K562 (cell line): ENCODE measurements around the gene ZDHHC11B. TPM values are rescaled to one million over a fixed set of nuclear protein-coding genes. Genes with fewer than 3 reads are reported as not detected.

Experiments
- ATAC-seq: fragments of 200-7000 bp; cut with Tn5 transposase; 3 replicates; pipeline ENCODE4 v1.9.1; 2020; ENCODE audit warnings: moderate library complexity
- BruUV-seq: library from RNA; stranded (reverse); fragments of 400-500 nt; replicated peaks from 2 replicates; lab custom pipeline; 2021; lab: Mats Ljungman, UMichigan
- CTCF ChIA-PET: fragments of 300-600 bp; formaldehyde crosslinking; extraction: SDS; loops from one replicate; lab custom pipeline; 2021; ENCODE audit warnings: low intra/inter-chr PET ratio; lab: Yijun Ruan, JAX
- POLR2A ChIA-PET: fragments of 300-600, 350-650 bp; sonication (Branson Sonifier 250); formaldehyde crosslinking; extraction: SDS; loops from one replicate; lab custom pipeline; 2021; ENCODE audit warnings: antibody characterized with exemption, inconsistent platforms; lab: Yijun Ruan, JAX
- DNase-seq, 4 experiments: peaks; one replicate each; pipeline versions ENCODE4 v3.0.0 to v3.0.0-alpha.2; 2011 to 2018; ENCODE audit warnings: low spot score in 3 of 4, mixed read lengths in 3 of 4; ENCODE audit errors: extremely low read depth in 1 of 4
- FAIRE-seq: peaks from 2 replicates; lab custom pipeline; 2011; peaks lifted over from hg19 to GRCh38; lab: Jason Lieb, UNC
- H2AFZ ChIP-seq: 2 replicates; pipeline ENCODE4 v1.6.0; 2011; ENCODE audit warnings: low read depth, low read length, control low read depth, inconsistent platforms
- H3K27ac ChIP-seq: fragments of 200-600 bp; 3 replicates; pipeline ENCODE4 v1.8.0; 2011; ENCODE audit warnings: low read depth, mild to moderate bottlenecking, control low read depth, inconsistent platforms, low read length, moderate library complexity, mixed read lengths; ENCODE audit errors: extremely low read depth
- H3K27me3 ChIP-seq, 2 experiments: fragments of 300-600 bp in 1 of 2; 2 replicates in 1 of 2; 3 replicates in 1 of 2; pipeline versions ENCODE4 v1.6.0 to v1.8.0; 2011; ENCODE audit warnings: inconsistent platforms in 2 of 2, low read length in 2 of 2, mild to moderate bottlenecking in 1 of 2, mixed read lengths in 1 of 2, moderate library complexity in 1 of 2; ENCODE audit not compliant: control insufficient read depth in 2 of 2, insufficient read depth in 2 of 2
- H3K36me3 ChIP-seq: fragments of 300-600 bp; 3 replicates; pipeline ENCODE4 v1.8.0; 2011; ENCODE audit warnings: mild to moderate bottlenecking, low read length, inconsistent platforms; ENCODE audit not compliant: control insufficient read depth, insufficient read depth
- H3K4me1 ChIP-seq, 2 experiments: fragments of 200-600 bp in 1 of 2; replicated peaks in 1 of 2; 2 replicates in 1 of 2; 3 replicates in 1 of 2; pipeline versions ENCODE4 v1.5.1 to v1.8.0; 2011; ENCODE audit warnings: inconsistent platforms in 2 of 2, low read length in 2 of 2, mild to moderate bottlenecking in 1 of 2, mixed read lengths in 1 of 2, moderate library complexity in 1 of 2; ENCODE audit not compliant: control insufficient read depth in 2 of 2, insufficient read depth in 2 of 2
- H3K4me2 ChIP-seq: 2 replicates; pipeline ENCODE4 v1.6.1; 2011; ENCODE audit warnings: low read length, control low read depth, inconsistent platforms, mixed read lengths; ENCODE audit not compliant: insufficient read depth
- H3K4me3 ChIP-seq: fragments of 200-600 bp; sonication (generic), shearing (Covaris generic); 2 replicates; pipeline ENCODE4 v1.5.1; 2016; ENCODE audit warnings: control low read depth, inconsistent platforms
- H3K79me2 ChIP-seq: fragments of 200-600 bp; 3 replicates; pipeline ENCODE4 v1.8.0; 2011; ENCODE audit warnings: low read length, inconsistent platforms; ENCODE audit not compliant: control insufficient read depth, insufficient read depth
- H3K9ac ChIP-seq, 2 experiments: 2 replicates each; pipeline versions ENCODE4 v1.6.0 to v1.6.1; 2011; ENCODE audit warnings: low read depth in 2 of 2, low read length in 2 of 2, control low read depth in 1 of 2, inconsistent platforms in 1 of 2, mild to moderate bottlenecking in 1 of 2, mixed read lengths in 1 of 2; ENCODE audit not compliant: insufficient read depth in 1 of 2
- H3K9me1 ChIP-seq: one replicate; pipeline ENCODE4 v1.6.0; 2011; ENCODE audit warnings: inconsistent platforms, mild to moderate bottlenecking, low read length, moderate library complexity; ENCODE audit not compliant: control insufficient read depth, insufficient read depth
- H3K9me3 ChIP-seq: replicated peaks from 2 replicates; pipeline ENCODE4 v1.5.1; 2011; ENCODE audit warnings: low read depth, low read length, inconsistent platforms; ENCODE audit not compliant: control insufficient read depth, insufficient read depth
- H4K20me1 ChIP-seq: replicated peaks from 2 replicates; pipeline ENCODE4 v1.6.1; 2011; ENCODE audit warnings: low read length, inconsistent platforms, mixed read lengths; ENCODE audit not compliant: control insufficient read depth, insufficient read depth
- MEF2A ChIP-seq: IDR thresholded peaks from 2 replicates; pipeline ENCODE4 v1.6.1; 2011; ENCODE audit warnings: low read depth, mild to moderate bottlenecking, low read length, moderate library complexity; ENCODE audit not compliant: control insufficient read depth
- POLR2G ChIP-seq: fragments of 200-400 bp; formaldehyde crosslinking; IDR thresholded peaks from 2 replicates; pipeline ENCODE4 v1.6.1; 2017; ENCODE audit warnings: low read depth, mild to moderate bottlenecking, antibody characterized with exemption, low read length, moderate library complexity
- RBM22 ChIP-seq: fragments of 200-400 bp; formaldehyde crosslinking; IDR thresholded peaks from 2 replicates; pipeline ENCODE4 v1.6.1; 2018; ENCODE audit warnings: low read length, low read depth; ENCODE audit not compliant: poor library complexity, severe bottlenecking
- WGBS: fragments of 100-300 bp; shearing (Covaris generic); methylation state at CpG from one replicate; pipeline ENCODE4 v1.1.6; 2016; ENCODE audit warnings: low coverage, mixed read lengths; ENCODE audit not compliant: insufficient coverage; ENCODE audit errors: missing lambda C conversion rate; 5-methylcytosine and 5-hydroxymethylcytosine counted together
- in situ Hi-C: fragments of 300-500 bp; cut with MboI; formaldehyde crosslinking; loops from 4 replicates; pipeline ENCODE4 v1.15.0; 2018; ENCODE audit warnings: inconsistent platforms, mixed read lengths
- intact Hi-C: fragments of 100-400 bp; cut with micrococcal nuclease; formaldehyde crosslinking; loops from 2 replicates; pipeline ENCODE4 v1.14.2; 2022
- polyA plus RNA-seq, 8 experiments: library from polyadenylated mRNA; depleted of rRNA in 4 of 8; stranded (reverse) in 5 of 8; unstranded in 3 of 8; fragments of >200 nt; fragmentation: Nextera tagmentation in 2 of 8; fragmentation: Illumina TruSeq in 1 of 8; extraction: Ambion mirVana in 2 of 8; extraction: Trizol in 1 of 8; gene quantifications; 2 replicates each; pipeline versions ENCODE4 v1.2.1 to v1.2.3, GENCODE V29; 2011 to 2014; ENCODE audit warnings: inconsistent platforms in 1 of 8, missing spikeins in 1 of 8
- total RNA-seq, 7 experiments: library from RNA; depleted of rRNA in 6 of 7; stranded (reverse); fragments of >200 nt in 6 of 7; fragmentation: Illumina TruSeq in 2 of 7; extraction: Trizol in 2 of 7; gene quantifications; 2 replicates each; pipeline versions ENCODE4 v1.2.1 to v1.2.3, GENCODE V29; 2011 to 2021; ENCODE audit warnings: low replicate concordance in 1 of 7
- TF ChIP-seq, protein P1 (sequence below): sonication (generic); formaldehyde crosslinking; IDR thresholded peaks from 2 replicates; pipeline ENCODE4 v1.8.1; 2023; ENCODE audit warnings: mild to moderate bottlenecking, missing genetic modification reagents
- TF ChIP-seq, protein P2 (sequence below): fragments of 450-650 bp; IDR thresholded peaks from 2 replicates; pipeline ENCODE4 v1.6.1; 2014; ENCODE audit warnings: low read depth, mild to moderate bottlenecking, moderate library complexity, borderline replicate concordance

The ZDHHC11B gene
- total and polyA plus RNA-seq, 9 of the 15 experiments (the other 6 are each of a cell fraction or from before 2014, with no cell fraction given), result 0.03 to 0.23 (median 0.15) TPM; not detected in 3

GRCh38 chr5:665956-666711, 118.4 kb downstream of the ZDHHC11B start:
- H3K36me3 ChIP-seq, result peaks cover 64% of the 10 kb centered on the region; the same call in 2 of the 3 replicates
- FAIRE-seq (no peak), ATAC-seq (no peak), DNase-seq (no peak)
- no peak overlapping the region for H2AFZ ChIP-seq
- CTCF ChIA-PET, result no interaction called here
- peaks cover under 1 to 65% of the 10 kb centered on the region in 2 experiments; a peak in 3 of 5 replicates for H3K4me1 ChIP-seq
- no peaks in the 10 kb centered on the region for H3K9me1 ChIP-seq
- no peaks in the 10 kb centered on the region for H3K27me3 ChIP-seq
- H3K27ac ChIP-seq, result no peak overlapping the region
- H3K9me3 ChIP-seq, result peaks cover 4% of the 10 kb centered on the region; the same call in 1 of the 2 replicates
- BruUV-seq, result no TSS peak
- H4K20me1 ChIP-seq, result peaks cover 25% of the 10 kb centered on the region
- peak overlapping the region in 1 of 2 experiments; percentile 2; a peak in 1 of 4 replicates for H3K9ac ChIP-seq
- no peak overlapping the region for H3K4me2 ChIP-seq
- intact Hi-C loops (no loop called here), in situ Hi-C loops (no loop called here)
- TF ChIP-seq, protein P1, sequence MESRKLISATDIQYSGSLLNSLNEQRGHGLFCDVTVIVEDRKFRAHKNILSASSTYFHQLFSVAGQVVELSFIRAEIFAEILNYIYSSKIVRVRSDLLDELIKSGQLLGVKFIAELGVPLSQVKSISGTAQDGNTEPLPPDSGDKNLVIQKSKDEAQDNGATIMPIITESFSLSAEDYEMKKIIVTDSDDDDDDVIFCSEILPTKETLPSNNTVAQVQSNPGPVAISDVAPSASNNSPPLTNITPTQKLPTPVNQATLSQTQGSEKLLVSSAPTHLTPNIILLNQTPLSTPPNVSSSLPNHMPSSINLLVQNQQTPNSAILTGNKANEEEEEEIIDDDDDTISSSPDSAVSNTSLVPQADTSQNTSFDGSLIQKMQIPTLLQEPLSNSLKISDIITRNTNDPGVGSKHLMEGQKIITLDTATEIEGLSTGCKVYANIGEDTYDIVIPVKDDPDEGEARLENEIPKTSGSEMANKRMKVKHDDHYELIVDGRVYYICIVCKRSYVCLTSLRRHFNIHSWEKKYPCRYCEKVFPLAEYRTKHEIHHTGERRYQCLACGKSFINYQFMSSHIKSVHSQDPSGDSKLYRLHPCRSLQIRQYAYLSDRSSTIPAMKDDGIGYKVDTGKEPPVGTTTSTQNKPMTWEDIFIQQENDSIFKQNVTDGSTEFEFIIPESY (CRISPR knock-in tag), result peak; percentile 72
- TF ChIP-seq, protein P2, sequence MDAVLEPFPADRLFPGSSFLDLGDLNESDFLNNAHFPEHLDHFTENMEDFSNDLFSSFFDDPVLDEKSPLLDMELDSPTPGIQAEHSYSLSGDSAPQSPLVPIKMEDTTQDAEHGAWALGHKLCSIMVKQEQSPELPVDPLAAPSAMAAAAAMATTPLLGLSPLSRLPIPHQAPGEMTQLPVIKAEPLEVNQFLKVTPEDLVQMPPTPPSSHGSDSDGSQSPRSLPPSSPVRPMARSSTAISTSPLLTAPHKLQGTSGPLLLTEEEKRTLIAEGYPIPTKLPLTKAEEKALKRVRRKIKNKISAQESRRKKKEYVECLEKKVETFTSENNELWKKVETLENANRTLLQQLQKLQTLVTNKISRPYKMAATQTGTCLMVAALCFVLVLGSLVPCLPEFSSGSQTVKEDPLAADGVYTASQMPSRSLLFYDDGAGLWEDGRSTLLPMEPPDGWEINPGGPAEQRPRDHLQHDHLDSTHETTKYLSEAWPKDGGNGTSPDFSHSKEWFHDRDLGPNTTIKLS, result no peak
- TF ChIP-seq RBM22, result peak; percentile 29
- TF ChIP-seq MEF2A, result no peak
- peak; percentile 52; the same call in 1 of the 2 replicates for TF ChIP-seq POLR2G
- H3K4me3 ChIP-seq, result no peak overlapping the region
- no peaks in the 10 kb centered on the region for H3K79me2 ChIP-seq
- POLR2A ChIA-PET, result interaction anchor here (0.5 to 0.8 kb wide), 4 partner anchors 11 to 495 kb away, joined by 3 read pairs; no protein-coding TSS in a partner anchor
- WGBS, result 90% methylated on average over 38 of the region's 40 CpGs
